RWPE2 (cell line): ENCODE results near the gene RPS6KA4.

Source experiments
- ATAC-seq: fragments of 200-7000 bp; cut with Tn5 transposase; 3 replicates; pipeline ENCODE4 v1.9.1; 2021; ENCODE audit warnings: low read depth
- DNase-seq: peaks from one replicate; pipeline ENCODE4 v3.0.0-alpha.2; 2020; ENCODE audit warnings: low spot score
- H3K27ac ChIP-seq: fragments of 450-650 bp; 2 replicates; pipeline ENCODE4 v1.5.1; 2017; ENCODE audit warnings: mild to moderate bottlenecking; ENCODE audit not compliant: poor library complexity, severe bottlenecking
- H3K27me3 ChIP-seq: fragments of 250-450 bp; sonication (Bioruptor Pico); 2 replicates; pipeline ENCODE4 v1.5.1; 2021; ENCODE audit warnings: mild to moderate bottlenecking, moderate library complexity; ENCODE audit not compliant: insufficient read depth, poor library complexity, severe bottlenecking
- H3K36me3 ChIP-seq: fragments of 250-450 bp; sonication (Bioruptor Pico); 2 replicates; pipeline ENCODE4 v1.5.1; 2020; ENCODE audit warnings: low read depth, mild to moderate bottlenecking, moderate library complexity
- H3K4me1 ChIP-seq: fragments of 250-450 bp; sonication (Bioruptor Pico); 2 replicates; pipeline ENCODE4 v1.5.1; 2021; ENCODE audit warnings: mild to moderate bottlenecking, moderate library complexity; ENCODE audit not compliant: insufficient read depth, poor library complexity, severe bottlenecking
- H3K4me3 ChIP-seq: fragments of 250-450 bp; sonication (Bioruptor Pico); 2 replicates; pipeline ENCODE4 v1.5.1; 2021; ENCODE audit warnings: mild to moderate bottlenecking, moderate library complexity; ENCODE audit not compliant: severe bottlenecking
- H3K9me3 ChIP-seq: fragments of 250-450 bp; sonication (Bioruptor Pico); 2 replicates; pipeline ENCODE4 v1.5.1; 2021; ENCODE audit warnings: mild to moderate bottlenecking, moderate library complexity; ENCODE audit not compliant: severe bottlenecking
- CTCF ChIP-seq: fragments of 450-650 bp; IDR thresholded peaks from one replicate; pipeline ENCODE4 v1.5.1; 2017; ENCODE audit warnings: mild to moderate bottlenecking, moderate library complexity; ENCODE audit not compliant: poor library complexity, severe bottlenecking

The RPS6KA4 gene

GRCh38 chr11:64348383-64349024 lies 10.5 kb upstream of the RPS6KA4 start:
- no peak overlapping the region for H3K4me3 ChIP-seq
- no peak for TF ChIP-seq CTCF
- no peaks in the 10 kb centered on the region for H3K9me3 ChIP-seq
- H3K27me3 ChIP-seq: no peaks in the 10 kb centered on the region
- H3K36me3 ChIP-seq: no peaks in the 10 kb centered on the region
- no peak for DNase-seq
- peaks cover 11% of the 10 kb centered on the region for H3K4me1 ChIP-seq
- H3K27ac ChIP-seq: peak overlapping the region; percentile 64
- no peak for ATAC-seq

GRCh38 chr11:64349025-64349387 lies 10.0 kb upstream of the RPS6KA4 start:
- Histone ChIP-seq H3K4me3 (no peak overlapping the region), H3K27ac (no peak overlapping the region), H3K36me3 (no peaks in the 10 kb centered on the region), H3K4me1 (peaks cover 11% of the 10 kb centered on the region), H3K27me3 (no peaks in the 10 kb centered on the region), H3K9me3 (no peaks in the 10 kb centered on the region)
- ATAC-seq (no peak), DNase-seq (no peak)
- no peak for TF ChIP-seq CTCF

- no peak for TF ChIP-seq CTCF
- no peaks in the 10 kb centered on the region for H3K9me3 ChIP-seq
- H3K27ac ChIP-seq: no peak overlapping the region
- H3K36me3 ChIP-seq: no peaks in the 10 kb centered on the region
- ATAC-seq (no peak), DNase-seq (no peak)
- peaks cover 11% of the 10 kb centered on the region for H3K4me1 ChIP-seq
- no peaks in the 10 kb centered on the region for H3K27me3 ChIP-seq
- no peak overlapping the region for H3K4me3 ChIP-seq
Observed at GRCh38 chr11:64349404-64349803, 9.6 kb upstream of the RPS6KA4 start.

GRCh38 chr11:64351136-64351631 lies 7.8 kb upstream of the RPS6KA4 start:
- Histone ChIP-seq H3K4me1 (peaks cover 19% of the 10 kb centered on the region), H3K27me3 (no peaks in the 10 kb centered on the region), H3K36me3 (no peaks in the 10 kb centered on the region), H3K27ac (no peak overlapping the region), H3K9me3 (no peaks in the 10 kb centered on the region), H3K4me3 (no peak overlapping the region)
- DNase-seq (peak; percentile 52), ATAC-seq (no peak)
- no peak for TF ChIP-seq CTCF
